ENCODE measurements around the gene RACGAP1. TPM values are rescaled to one million over a fixed set of nuclear protein-coding genes. Genes with fewer than 3 reads are reported as not detected.

Gene RACGAP1
- total and polyA plus RNA-seq, 2 of the 4 experiments (the other 2 are of a cell fraction) = 37.9 to 110 TPM

DNA sequence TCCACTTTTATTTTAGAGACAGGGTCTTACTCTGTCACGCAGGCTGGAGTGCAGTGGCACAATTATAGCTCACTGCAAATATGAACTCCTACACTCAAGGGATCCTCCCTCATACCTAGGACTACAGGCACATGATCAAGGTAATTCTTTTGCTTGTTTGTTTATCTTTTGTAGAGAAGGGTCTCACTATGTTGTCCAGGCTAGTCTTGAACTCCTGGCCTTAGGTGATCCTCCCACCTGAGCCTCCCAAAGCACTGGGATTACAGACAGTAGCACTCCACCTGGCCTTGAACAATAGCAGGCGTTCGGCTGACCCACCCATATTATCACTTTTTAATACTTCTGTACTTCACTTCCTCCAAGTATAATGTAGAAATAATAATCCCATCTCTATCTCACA is 1.4 kb upstream of the RACGAP1 start:
- H3K14ac ChIP-seq (replicated peaks; ENCODE audit: low read depth, low read length) = no peak overlapping the region
- TF ChIP-seq RAD21 (IDR thresholded peaks at IDR 0.05; ENCODE audit: low read length) (no peak), CHD1 (IDR thresholded peaks at IDR 0.05; ENCODE audit: low read depth, low read length) (no peak), MXI1 (IDR thresholded peaks at IDR 0.05; ENCODE audit: borderline replicate concordance, low read depth, low read length) (no peak), SMC3 (IDR thresholded peaks at IDR 0.05; ENCODE audit: low read depth, low read length) (no peak), MAFK (IDR thresholded peaks at IDR 0.05; ENCODE audit: low read depth, low read length) (no peak), CEBPB (IDR thresholded peaks at IDR 0.05; ENCODE audit: low read depth, low read length) (no peak), NFE2L2 (IDR thresholded peaks at IDR 0.05; ENCODE audit: low read depth, low read length) (no peak), MAZ (IDR thresholded peaks at IDR 0.05; ENCODE audit: borderline replicate concordance, low read depth, low read length) (no peak)
- TF ChIP-seq, protein P1, sequence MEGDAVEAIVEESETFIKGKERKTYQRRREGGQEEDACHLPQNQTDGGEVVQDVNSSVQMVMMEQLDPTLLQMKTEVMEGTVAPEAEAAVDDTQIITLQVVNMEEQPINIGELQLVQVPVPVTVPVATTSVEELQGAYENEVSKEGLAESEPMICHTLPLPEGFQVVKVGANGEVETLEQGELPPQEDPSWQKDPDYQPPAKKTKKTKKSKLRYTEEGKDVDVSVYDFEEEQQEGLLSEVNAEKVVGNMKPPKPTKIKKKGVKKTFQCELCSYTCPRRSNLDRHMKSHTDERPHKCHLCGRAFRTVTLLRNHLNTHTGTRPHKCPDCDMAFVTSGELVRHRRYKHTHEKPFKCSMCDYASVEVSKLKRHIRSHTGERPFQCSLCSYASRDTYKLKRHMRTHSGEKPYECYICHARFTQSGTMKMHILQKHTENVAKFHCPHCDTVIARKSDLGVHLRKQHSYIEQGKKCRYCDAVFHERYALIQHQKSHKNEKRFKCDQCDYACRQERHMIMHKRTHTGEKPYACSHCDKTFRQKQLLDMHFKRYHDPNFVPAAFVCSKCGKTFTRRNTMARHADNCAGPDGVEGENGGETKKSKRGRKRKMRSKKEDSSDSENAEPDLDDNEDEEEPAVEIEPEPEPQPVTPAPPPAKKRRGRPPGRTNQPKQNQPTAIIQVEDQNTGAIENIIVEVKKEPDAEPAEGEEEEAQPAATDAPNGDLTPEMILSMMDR (conservative IDR thresholded peaks at IDR 0.05; ENCODE audit: low read depth, low read length) = no peak
- no peak overlapping the region for H3K4me3 ChIP-seq (ENCODE audit: insufficient read depth, low read depth, low read length)
- no peak overlapping the region for H2BK15ac ChIP-seq (ENCODE audit: low read depth, low read length)
- no peak overlapping the region for H2AK9ac ChIP-seq (replicated peaks; ENCODE audit: low read depth, low read length, poor library complexity)
- dilution Hi-C loops (cut with HindIII; ENCODE audit: low sequenced_read_pairs, unreplicated experiment) (no loop called here), in situ Hi-C loops (cut with MboI; ENCODE audit: low sequenced_read_pairs) (no loop called here), intact Hi-C loops (cut with micrococcal nuclease) (no loop called here)
- CTCF ChIA-PET = no interaction called here
- H3K4ac ChIP-seq (ENCODE audit: low read depth, low read length) = no peak overlapping the region
- peaks cover 0 to 6% of the 10 kb centered on the region in 2 experiments; a peak in 2 of 4 replicates for H3K79me1 ChIP-seq (ENCODE audit: low read depth in 1 of 2, low read length in 2 of 2)
- POLR2A ChIA-PET (ENCODE audit: unreplicated experiment) = no interaction called here
- no peak for ATAC-seq (ENCODE audit: low read depth)
- H3K27ac ChIP-seq (ENCODE audit: insufficient read depth, low read length) = no peak overlapping the region
- no peak overlapping the region for H3K4me2 ChIP-seq (ENCODE audit: low read depth, low read length)
- no peaks in the 10 kb centered on the region for H3K9me3 ChIP-seq (ENCODE audit: control insufficient read depth, insufficient read depth, low read length)
- H4K91ac ChIP-seq (ENCODE audit: insufficient read depth, low read depth, low read length) = no peak overlapping the region
- H4K20me1 ChIP-seq (ENCODE audit: insufficient read depth, low read length) = no peaks in the 10 kb centered on the region
- no peak overlapping the region for H3K23ac ChIP-seq (ENCODE audit: low read depth, low read length)
- H2AK5ac ChIP-seq (ENCODE audit: low read depth, low read length) = no peak overlapping the region
- BruUV-seq (replicated peaks) = no TSS peak
- H2BK120ac ChIP-seq (ENCODE audit: low read depth, low read length) = no peak overlapping the region
- H3K36me3 ChIP-seq (ENCODE audit: control insufficient read depth, insufficient read depth, low read length) = no peaks in the 10 kb centered on the region
- H4K5ac ChIP-seq (ENCODE audit: low read depth, low read length) = no peak overlapping the region
- H3K4me1 ChIP-seq (ENCODE audit: control insufficient read depth, insufficient read depth, low read length) = no peaks in the 10 kb centered on the region; the same call in 1 of the 2 replicates
- no peak overlapping the region for H3K18ac ChIP-seq (ENCODE audit: low read depth, low read length)
- no peak overlapping the region for H2BK20ac ChIP-seq (ENCODE audit: low read depth, low read length)
- no peak overlapping the region; a peak in 1 of 4 replicates for H4K8ac ChIP-seq (ENCODE audit: low read depth in 2 of 2, low read length in 2 of 2)
- WGBS, 2 experiments (ENCODE audit: extremely low coverage in 2 of 2, insufficient read length in 1 of 2) = 100% methylated on average over 1 of the region's 3 CpGs; no CpG with 5 or more reads in 1 of the 2 experiments
- H2AFZ ChIP-seq (replicated peaks; ENCODE audit: low read length, poor library complexity) = no peak overlapping the region
- H3K9me1 ChIP-seq (ENCODE audit: insufficient read depth, low read length) = 0 out of 2 replicates have a peak, but pooled peaks cover 3% of the 10 kb centered on the region
- H3K27me3 ChIP-seq (ENCODE audit: control insufficient read depth, insufficient read depth, low read length) = no peaks in the 10 kb centered on the region
- H3K9ac ChIP-seq (ENCODE audit: low read depth, low read length) = no peak overlapping the region
- H3K56ac ChIP-seq (ENCODE audit: extremely low read depth, insufficient read depth, low read length) = no peak overlapping the region
- no peak overlapping the region for H2BK5ac ChIP-seq (ENCODE audit: low read depth, low read length, poor library complexity, severe bottlenecking)
- no peak for DNase-seq

All from IMR-90 (cell line).